Left lobe of liver (tissue), 2 donors: ENCODE results near the gene PTGER1. TPM values are rescaled to one million over a fixed set of nuclear protein-coding genes. Genes with fewer than 3 reads are reported as not detected.
"Not testable (repeated sequence)": the region's sequence is repeated elsewhere in the genome, so short reads cannot be mapped to it uniquely, and the experiment has no call there.

Source experiments
- ATAC-seq: fragments of 200-7000 bp; cut with Tn5 transposase; one replicate; pipeline ENCODE4 v1.9.1; 2020; ENCODE audit warnings: mild to moderate bottlenecking, moderate library complexity
- DNase-seq: peaks from one replicate; pipeline ENCODE4 v3.0.0-alpha.2; 2020; ENCODE audit warnings: low spot score
- total RNA-seq: library from RNA; stranded (reverse); gene quantifications from one replicate; pipeline ENCODE4 v1.2.1, GENCODE V29; 2021
- donor health status: DM: no; HTN: no; CAD: no; lungs with moderate emphysema.
- donor health status: DM: no; HTN: yes; CAD: no.

PTGER1 gene
- total RNA-seq, 1 donor from 2014 or later = 0.13 TPM

- ATAC-seq (no peak), DNase-seq (no peak)
These were observed 1.1 kb upstream of the PTGER1 start for GRCh38 chr19:14476327-14476672.

- ATAC-seq (no peak), DNase-seq (no peak)
These were observed 327 bp downstream of the PTGER1 start for GRCh38 chr19:14474827-14475226.

DNA sequence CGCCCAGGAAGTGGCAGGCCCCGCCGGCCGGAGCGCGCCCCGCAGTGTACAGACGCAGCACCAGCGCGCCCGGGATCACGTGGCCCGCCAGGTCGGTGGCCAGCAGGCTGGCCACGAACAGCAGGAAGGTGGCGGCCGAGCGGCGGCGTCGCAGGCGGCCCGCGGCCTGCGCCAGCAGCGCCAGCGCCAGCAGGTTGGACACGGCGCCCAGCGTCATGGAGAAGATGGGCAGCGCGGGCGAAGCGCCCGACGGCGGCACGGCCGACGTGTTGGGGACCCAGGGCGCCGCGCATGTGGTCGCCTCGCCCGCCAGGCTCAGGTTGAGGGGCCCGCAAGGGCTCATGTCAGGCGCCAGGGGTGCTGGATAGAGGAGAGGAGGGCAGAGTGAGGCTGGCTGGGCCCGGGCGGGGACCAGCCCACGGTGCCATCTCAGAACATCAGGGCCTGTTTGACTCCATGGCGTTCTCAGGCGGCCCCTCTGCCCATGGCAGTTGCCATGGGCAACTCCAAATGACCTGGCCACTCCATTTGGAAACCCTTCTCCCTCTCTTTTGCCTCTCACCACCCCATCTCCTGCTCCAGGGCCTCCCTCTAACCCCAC, 1.1 kb downstream of the PTGER1 start:
- peak; percentile 74 for ATAC-seq
- no peak for DNase-seq

DNA sequence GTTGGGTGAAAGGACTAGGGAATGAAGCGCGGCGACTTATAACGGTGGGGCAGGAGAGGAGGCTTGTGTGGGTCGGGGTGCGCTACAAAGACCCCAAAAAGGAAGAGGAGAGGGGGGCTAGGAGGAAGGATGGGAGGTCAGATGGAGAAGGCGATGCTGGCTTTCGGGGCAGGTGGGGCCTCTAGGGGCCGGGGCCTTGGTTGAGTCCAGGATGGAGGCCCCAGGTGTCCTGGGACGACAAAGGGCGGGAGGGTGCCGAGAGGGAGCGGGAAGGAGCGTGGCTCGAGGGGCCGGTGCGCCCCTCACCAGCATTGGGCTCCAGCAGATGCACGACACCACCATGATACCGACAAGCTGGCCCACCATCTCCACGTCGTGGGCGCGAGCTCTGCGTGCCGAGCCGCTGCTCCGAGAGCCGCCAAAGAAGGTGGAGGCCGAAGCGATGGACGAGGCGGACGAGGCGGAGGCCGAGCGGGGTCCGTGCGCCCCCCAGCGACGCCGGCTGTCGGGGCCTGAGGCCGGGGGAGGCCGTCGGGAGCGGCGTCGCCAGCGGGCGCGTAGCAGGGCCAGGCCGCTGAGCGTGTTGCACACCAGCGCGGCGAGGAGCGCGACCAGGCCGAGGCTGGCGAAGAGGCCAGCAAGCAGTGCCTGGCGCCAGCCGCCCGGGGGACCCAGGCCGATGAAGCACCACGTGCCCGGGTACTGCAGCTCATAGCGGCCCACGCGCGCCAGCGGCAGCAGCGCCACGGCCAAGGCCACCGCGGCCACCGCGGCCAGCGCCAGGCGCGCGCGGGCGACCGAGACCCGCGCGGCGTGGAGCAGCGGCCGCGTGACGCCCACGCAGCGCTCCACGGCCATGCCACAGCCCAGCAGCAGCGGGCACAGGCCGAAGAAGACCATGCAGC, 1.8 kb downstream of the PTGER1 start:
- no peak for DNase-seq

GRCh38 chr19:14472202-14472938, 2.8 kb downstream of the PTGER1 start:
- DNase-seq (no peak), ATAC-seq (peak; percentile 71)

More for the DNA sequence above, 1.8 kb downstream of the PTGER1 start:
- no peak for ATAC-seq

GRCh38 chr19:14471436-14472187, 3.5 kb downstream of the PTGER1 start:
- no peak for ATAC-seq
- no peak for DNase-seq

DNA sequence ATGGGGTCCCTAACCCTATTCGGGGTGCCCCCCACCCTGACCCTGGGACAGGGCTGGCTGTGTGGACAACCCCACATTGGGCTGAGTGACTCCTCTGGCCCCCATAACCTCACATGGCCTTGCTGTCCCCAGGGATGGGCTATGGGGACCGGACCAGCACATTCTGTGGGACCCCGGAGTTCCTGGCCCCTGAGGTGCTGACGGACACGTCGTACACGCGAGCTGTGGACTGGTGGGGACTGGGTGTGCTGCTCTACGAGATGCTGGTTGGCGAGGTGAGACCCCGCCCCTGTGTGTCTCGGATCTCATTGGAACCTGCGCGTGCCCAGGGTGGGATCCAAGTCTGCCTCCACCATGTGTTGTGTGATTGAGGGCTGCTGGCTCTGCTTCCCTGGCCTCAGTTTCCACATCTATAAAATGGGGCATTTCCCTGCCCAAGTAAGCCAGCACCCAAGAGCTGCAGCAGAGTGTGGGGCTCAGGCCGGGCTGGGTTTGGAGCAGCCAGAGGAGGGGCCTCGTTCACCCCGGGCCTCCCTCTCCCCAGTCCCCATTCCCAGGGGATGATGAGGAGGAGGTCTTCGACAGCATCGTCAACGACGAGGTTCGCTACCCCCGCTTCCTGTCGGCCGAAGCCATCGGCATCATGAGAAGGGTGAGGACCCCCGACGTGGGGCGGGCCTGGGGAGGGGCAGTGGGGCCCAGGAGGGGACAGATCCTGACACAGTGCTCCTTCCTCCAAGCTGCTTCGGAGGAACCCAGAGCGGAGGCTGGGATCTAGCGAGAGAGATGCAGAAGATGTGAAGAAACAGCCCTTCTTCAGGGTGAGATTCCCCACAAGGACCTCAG, 4.9 kb downstream of the PTGER1 start:
- no peak for DNase-seq

DNA sequence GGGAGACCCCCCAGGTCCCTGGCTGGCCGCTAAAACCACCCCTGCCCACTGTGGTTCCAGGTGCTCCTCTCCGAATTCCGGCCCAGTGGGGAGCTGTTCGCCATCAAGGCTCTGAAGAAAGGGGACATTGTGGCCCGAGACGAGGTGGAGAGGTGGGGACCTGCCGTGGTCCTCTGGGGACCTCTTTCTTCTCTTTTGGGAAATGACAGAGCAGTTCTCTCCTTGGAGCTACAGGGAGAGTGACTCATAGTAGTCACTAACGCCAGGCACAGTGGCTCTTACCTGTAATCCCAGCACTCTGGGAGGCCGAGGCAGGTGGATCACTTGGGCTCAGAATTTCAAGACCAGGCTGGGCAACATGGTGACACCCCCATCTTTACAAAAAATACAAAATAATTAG, 7.3 kb downstream of the PTGER1 start:
- no peak for ATAC-seq
- DNase-seq = no peak

More for the DNA sequence above, 4.9 kb downstream of the PTGER1 start:
- no peak for ATAC-seq

DNA sequence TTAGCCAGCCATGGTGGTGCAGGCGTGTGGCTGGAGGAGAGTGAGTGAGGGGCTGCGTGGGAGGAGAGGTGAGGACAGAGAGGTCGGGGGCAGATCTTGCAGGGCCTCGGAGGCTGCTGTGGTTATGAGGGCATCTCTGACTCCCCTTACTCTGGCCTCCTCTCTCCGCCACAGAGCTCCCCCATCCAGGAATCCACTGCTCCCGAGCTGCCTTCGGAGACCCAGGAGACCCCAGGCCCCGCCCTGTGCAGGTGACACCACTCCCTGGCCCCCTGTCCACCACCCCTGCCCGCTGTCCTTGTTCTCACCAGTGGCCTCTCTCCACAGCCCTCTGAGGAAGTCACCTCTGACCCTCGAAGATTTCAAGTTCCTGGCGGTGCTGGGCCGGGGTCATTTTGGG, 7.8 kb downstream of the PTGER1 start:
- ATAC-seq = no peak
- DNase-seq = no peak

- ATAC-seq = no peak
- DNase-seq = no peak
These were observed 11.4 kb downstream of the PTGER1 start for GRCh38 chr19:14463747-14464146.

DNA sequence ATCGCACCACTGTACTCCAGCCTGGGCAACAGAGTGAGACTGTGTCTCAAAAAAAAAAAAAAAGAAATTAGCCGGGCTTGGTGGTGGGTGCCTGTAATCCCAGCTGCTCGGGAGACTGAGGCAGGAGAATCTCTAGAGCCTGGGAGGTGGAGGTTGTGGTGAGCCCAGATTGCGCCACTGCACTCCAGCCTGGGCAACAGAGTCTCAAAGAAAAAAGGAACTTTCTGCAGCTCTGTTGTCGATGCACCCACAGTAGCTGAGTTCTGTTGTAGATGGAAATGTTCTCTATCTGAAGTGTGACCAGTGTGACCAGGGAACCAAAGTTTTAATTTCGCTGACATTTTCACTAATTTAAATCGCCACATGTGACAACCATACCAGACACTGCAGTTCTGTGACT, 12.8 kb downstream of the PTGER1 start:
- ATAC-seq, DNase-seq: not testable (repeated sequence)

DNA sequence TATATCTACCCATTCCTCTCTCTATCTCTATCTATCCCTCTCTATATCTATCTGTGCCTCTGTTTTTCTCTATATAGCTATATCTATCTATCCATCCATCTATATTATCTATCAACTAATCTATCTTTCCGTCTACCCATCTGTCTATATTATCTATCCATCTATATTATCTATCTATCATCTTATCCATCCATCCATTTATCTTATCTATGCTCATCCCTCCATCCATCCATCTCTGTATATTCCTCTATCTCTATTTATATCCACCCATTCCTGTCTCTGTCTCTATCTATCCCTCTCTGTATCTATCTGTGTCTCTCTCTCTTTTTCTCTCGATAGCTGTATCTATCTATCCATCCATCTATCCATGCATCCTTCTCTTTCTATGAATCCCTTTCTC, 14.2 kb downstream of the PTGER1 start:
- no peak for ATAC-seq
- no peak for DNase-seq

DNA sequence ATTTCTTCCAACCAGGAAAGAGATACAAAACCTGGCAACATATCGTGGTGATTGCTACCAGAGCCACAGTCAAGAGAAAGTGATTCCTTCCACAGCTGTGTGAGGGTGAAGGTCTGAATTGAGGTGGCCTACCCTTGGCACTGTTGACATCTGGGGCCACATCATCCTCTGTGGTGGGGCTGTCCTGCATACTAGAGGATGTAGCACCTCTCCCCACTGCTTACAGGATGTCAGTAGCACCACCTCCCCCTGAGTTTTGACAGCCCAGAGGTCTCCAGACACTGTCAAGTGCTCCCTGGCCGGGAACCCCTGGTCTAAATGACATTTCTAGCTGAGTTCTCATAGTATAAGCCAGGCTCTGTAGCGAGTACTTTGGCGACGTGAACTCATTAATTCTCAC, 15.5 kb downstream of the PTGER1 start:
- ATAC-seq = no peak
- DNase-seq = no peak

DNA sequence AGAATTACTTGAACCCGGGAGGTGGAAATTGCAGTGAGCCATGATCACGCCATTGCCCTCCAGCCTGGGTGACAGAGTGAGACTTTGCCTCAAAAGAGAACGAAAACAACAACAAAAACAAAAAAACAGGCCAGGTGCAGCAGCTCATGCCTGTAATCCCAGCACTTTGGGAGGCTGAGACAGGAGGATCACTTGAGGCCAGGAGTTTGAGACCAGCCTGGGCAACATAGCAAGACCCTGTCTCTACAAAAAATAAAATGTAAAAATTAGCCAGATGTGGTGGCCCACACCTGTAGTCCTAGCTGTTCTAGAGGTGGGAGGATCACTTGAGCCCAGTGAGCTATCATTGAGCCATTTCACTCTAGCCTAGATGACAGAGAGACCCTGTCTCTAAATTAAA, 22.9 kb downstream of the PTGER1 start:
- not testable (repeated sequence) for ATAC-seq, DNase-seq

DNA sequence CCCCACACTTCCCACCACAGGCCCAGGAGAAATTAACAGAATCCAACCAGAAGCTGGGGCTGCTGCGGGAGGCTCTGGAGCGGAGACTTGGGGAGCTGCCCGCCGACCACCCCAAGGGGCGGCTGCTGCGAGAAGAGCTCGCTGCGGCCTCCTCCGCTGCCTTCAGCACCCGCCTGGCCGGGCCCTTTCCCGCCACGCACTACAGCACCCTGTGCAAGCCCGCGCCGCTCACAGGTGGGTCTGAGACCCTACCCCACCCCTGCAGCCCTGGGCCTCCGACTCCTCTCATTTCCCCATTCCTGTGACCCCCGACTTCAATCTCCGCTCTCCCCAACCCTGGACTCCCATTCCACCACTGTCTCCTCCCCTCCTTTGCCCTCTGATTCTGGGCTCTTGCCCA, 24.3 kb downstream of the PTGER1 start:
- ATAC-seq (no peak), DNase-seq (no peak)

DNA sequence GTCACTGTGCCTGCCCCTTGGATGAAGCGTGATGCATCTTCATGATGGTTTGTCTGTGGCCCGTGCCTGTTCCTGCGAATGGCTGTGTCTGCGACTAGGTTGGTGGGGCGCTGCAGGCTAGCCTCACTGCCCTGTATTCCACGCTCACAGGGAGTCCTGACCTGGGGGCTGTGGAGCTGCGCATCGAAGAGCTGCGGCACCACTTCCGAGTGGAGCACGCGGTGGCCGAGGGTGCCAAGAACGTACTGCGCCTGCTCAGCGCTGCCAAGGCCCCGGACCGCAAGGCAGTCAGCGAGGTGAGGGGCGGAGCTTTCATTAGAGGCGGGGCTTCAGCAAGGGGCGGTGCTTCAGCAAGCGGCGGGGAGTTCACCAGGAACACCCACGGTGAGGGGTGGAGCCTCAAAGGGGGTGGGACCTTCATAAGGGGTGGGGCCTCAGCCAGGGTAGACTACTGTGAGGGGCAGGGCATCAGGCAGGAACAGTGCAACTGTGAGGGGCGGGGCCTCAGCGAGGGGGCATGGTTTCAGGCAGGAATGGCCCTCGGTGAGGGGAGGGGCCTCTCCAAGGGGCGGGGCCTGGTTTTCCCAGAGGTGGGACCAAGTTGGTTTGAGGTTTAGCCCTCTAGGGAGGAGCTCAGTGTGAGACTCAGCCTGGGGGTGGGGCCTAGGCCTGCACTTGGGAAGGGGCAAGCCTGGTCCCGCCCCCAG, 24.8 kb downstream of the PTGER1 start:
- DNase-seq = no peak

GRCh38 chr19:14449321-14449720, 25.8 kb downstream of the PTGER1 start:
- ATAC-seq (no peak), DNase-seq (no peak)

More for the DNA sequence above, 24.8 kb downstream of the PTGER1 start:
- no peak for ATAC-seq

GRCh38 chr19:14446336-14447036, 28.7 kb downstream of the PTGER1 start:
- DNase-seq (no peak), ATAC-seq (no peak)
